ENCODE results near the gene GRAMD4. TPM values are rescaled to one million over a fixed set of nuclear protein-coding genes. Genes with fewer than 3 reads are reported as not detected.

GRAMD4 gene
- polyA plus RNA-seq, 3 donors, result 21.6 to 24.4 (median 22.8) TPM

GRCh38 chr22:46669201-46669600 lies 49.0 kb downstream of the GRAMD4 start:
- DNase-seq, result no peak

- DNase-seq, result no peak
These were observed 51.7 kb downstream of the GRAMD4 start for GRCh38 chr22:46671824-46672432.

- no peak for DNase-seq
These were observed 52.5 kb downstream of the GRAMD4 start for GRCh38 chr22:46672731-46673130.

- no peak for DNase-seq
These were observed 53.0 kb downstream of the GRAMD4 start for GRCh38 chr22:46673205-46673604.

- no peak for DNase-seq
These were observed 53.6 kb downstream of the GRAMD4 start for GRCh38 chr22:46673662-46674236.

GRCh38 chr22:46674367-46674781 lies 54.2 kb downstream of the GRAMD4 start:
- DNase-seq, result no peak

GRCh38 chr22:46674906-46675305 lies 54.7 kb downstream of the GRAMD4 start:
- no peak for DNase-seq

- no peak for DNase-seq
These were observed 55.3 kb downstream of the GRAMD4 start for GRCh38 chr22:46675479-46675878.

- no peak for DNase-seq
These were observed 55.8 kb downstream of the GRAMD4 start for GRCh38 chr22:46675938-46676337.

GRCh38 chr22:46676479-46676878 lies 56.3 kb downstream of the GRAMD4 start:
- DNase-seq, result no peak

GRCh38 chr22:46676881-46677280 lies 56.7 kb downstream of the GRAMD4 start:
- no peak for DNase-seq

- no peak for DNase-seq
These were observed 57.3 kb downstream of the GRAMD4 start for GRCh38 chr22:46677323-46678002.

- DNase-seq, result no peak
These were observed 57.9 kb downstream of the GRAMD4 start for GRCh38 chr22:46678003-46678657.

- DNase-seq, result no peak
These were observed 58.9 kb downstream of the GRAMD4 start for GRCh38 chr22:46678785-46679700.

GRCh38 chr22:46679706-46680269 lies 59.6 kb downstream of the GRAMD4 start:
- no peak for DNase-seq

GRCh38 chr22:46681010-46681409 lies 60.8 kb downstream of the GRAMD4 start:
- DNase-seq, result no peak

- no peak for DNase-seq
These were observed 62.0 kb downstream of the GRAMD4 start for GRCh38 chr22:46682011-46682731.

- DNase-seq, result peak; percentile 28
These were observed 64.5 kb downstream of the GRAMD4 start for GRCh38 chr22:46684706-46685105.

- peak; percentile 36 for DNase-seq
These were observed 66.2 kb downstream of the GRAMD4 start for GRCh38 chr22:46686221-46687047.

GRCh38 chr22:46687048-46687444 lies 66.9 kb downstream of the GRAMD4 start:
- no peak for DNase-seq

Measured in renal pelvis (tissue), 4 donors.